ENCODE measurements around the gene IGFBP4.

- TF ChIP-seq, protein P1, sequence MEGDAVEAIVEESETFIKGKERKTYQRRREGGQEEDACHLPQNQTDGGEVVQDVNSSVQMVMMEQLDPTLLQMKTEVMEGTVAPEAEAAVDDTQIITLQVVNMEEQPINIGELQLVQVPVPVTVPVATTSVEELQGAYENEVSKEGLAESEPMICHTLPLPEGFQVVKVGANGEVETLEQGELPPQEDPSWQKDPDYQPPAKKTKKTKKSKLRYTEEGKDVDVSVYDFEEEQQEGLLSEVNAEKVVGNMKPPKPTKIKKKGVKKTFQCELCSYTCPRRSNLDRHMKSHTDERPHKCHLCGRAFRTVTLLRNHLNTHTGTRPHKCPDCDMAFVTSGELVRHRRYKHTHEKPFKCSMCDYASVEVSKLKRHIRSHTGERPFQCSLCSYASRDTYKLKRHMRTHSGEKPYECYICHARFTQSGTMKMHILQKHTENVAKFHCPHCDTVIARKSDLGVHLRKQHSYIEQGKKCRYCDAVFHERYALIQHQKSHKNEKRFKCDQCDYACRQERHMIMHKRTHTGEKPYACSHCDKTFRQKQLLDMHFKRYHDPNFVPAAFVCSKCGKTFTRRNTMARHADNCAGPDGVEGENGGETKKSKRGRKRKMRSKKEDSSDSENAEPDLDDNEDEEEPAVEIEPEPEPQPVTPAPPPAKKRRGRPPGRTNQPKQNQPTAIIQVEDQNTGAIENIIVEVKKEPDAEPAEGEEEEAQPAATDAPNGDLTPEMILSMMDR (IDR thresholded peaks at IDR 0.05) = no peak
- TF ChIP-seq POLR2A (IDR thresholded peaks at IDR 0.05) = no peak
Measured at GRCh38 chr17:40506786-40507185, 63.5 kb downstream of the IGFBP4 start.

All from heart left ventricle (tissue), 13 donors.